HEK293 (cell line): ENCODE results near the gene ZKSCAN4.

ENCODE experiments used
- CTCF ChIA-PET: fragments of 350-600 bp; formaldehyde crosslinking; extraction: SDS; loops from one replicate; lab custom pipeline; 2021; ENCODE audit warnings: antibody characterized with exemption; lab: Yijun Ruan, JAX
- POLR2A ChIA-PET: fragments of 300-600 bp; formaldehyde crosslinking; extraction: SDS; loops from one replicate; lab custom pipeline; 2020; ENCODE audit warnings: antibody characterized with exemption, inconsistent platforms; lab: Yijun Ruan, JAX
- H3K27ac ChIP-seq: fragments of 200-500 bp; sonication (Bioruptor generic); 2 replicates; pipeline ENCODE4 v1.5.1; 2014; ENCODE audit warnings: low read depth, low read length, control low read depth, inconsistent platforms; ENCODE audit errors: extremely low read depth
- H3K36me3 ChIP-seq, 2 experiments: fragments of 200-500 bp in 1 of 2; sonication (Bioruptor generic) in 1 of 2; 1 replicate in 1 of 2; 2 replicates in 1 of 2; pipeline ENCODE4 v1.5.1; 2014 to 2017; ENCODE audit warnings: inconsistent platforms in 2 of 2, low read length in 2 of 2; ENCODE audit not compliant: control insufficient read depth in 2 of 2, insufficient read depth in 1 of 2
- H3K4me1 ChIP-seq: fragments of 200-500 bp; sonication (Bioruptor generic); 2 replicates; pipeline ENCODE4 v1.5.1; 2014; ENCODE audit warnings: mild to moderate bottlenecking, low read length, inconsistent platforms; ENCODE audit not compliant: control insufficient read depth, insufficient read depth
- H3K4me3 ChIP-seq: 2 replicates; pipeline ENCODE4 v1.5.1; 2011; ENCODE audit warnings: low read depth, mild to moderate bottlenecking, control low read depth, low read length, moderate library complexity
- H3K9me3 ChIP-seq: fragments of 200-500 bp; sonication (Bioruptor generic); 2 replicates; pipeline ENCODE4 v1.5.1; 2014; ENCODE audit warnings: low read depth, low read length, inconsistent platforms; ENCODE audit not compliant: control insufficient read depth, insufficient read depth
- ATF2 ChIP-seq: fragments of 450-650 bp; formaldehyde crosslinking; IDR thresholded peaks from 2 replicates; pipeline ENCODE4 v1.5.1; 2016; ENCODE audit warnings: missing biosample characterization, missing genetic modification characterization, low read depth
- FEZF1 ChIP-seq: fragments of 450-650 bp; formaldehyde crosslinking; IDR thresholded peaks from 2 replicates; pipeline ENCODE4 v1.5.1; 2016; ENCODE audit warnings: missing biosample characterization, missing genetic modification characterization
- INSM2 ChIP-seq: fragments of 450-650 bp; formaldehyde crosslinking; IDR thresholded peaks from 2 replicates; pipeline ENCODE4 v1.5.1; 2016; ENCODE audit warnings: missing biosample characterization, missing genetic modification characterization
- KLF7 ChIP-seq: fragments of 450-650 bp; formaldehyde crosslinking; IDR thresholded peaks from 2 replicates; pipeline ENCODE4 v1.5.1; 2016; ENCODE audit warnings: missing biosample characterization, missing genetic modification characterization, borderline replicate concordance
- PBX3 ChIP-seq: sonication (generic); formaldehyde crosslinking; IDR thresholded peaks from 2 replicates; pipeline ENCODE4 v1.8.1; 2022; ENCODE audit warnings: mild to moderate bottlenecking, moderate library complexity, missing genetic modification reagents
- SP7 ChIP-seq: fragments of 450-650 bp; formaldehyde crosslinking; IDR thresholded peaks from 2 replicates; pipeline ENCODE4 v1.5.1; 2016; ENCODE audit warnings: missing biosample characterization, missing genetic modification characterization
- ZBTB10 ChIP-seq: fragments of 450-650 bp; formaldehyde crosslinking; IDR thresholded peaks from 2 replicates; pipeline ENCODE4 v1.5.1; 2016; ENCODE audit warnings: missing biosample characterization, missing genetic modification characterization
- ZBTB17 ChIP-seq: fragments of 450-650 bp; formaldehyde crosslinking; IDR thresholded peaks from 2 replicates; pipeline ENCODE4 v1.5.1; 2016; ENCODE audit warnings: missing biosample characterization, missing genetic modification characterization
- ZBTB20 ChIP-seq: fragments of 450-650 bp; formaldehyde crosslinking; IDR thresholded peaks from 2 replicates; pipeline ENCODE4 v1.5.1; 2016; ENCODE audit warnings: missing biosample characterization, missing genetic modification characterization
- ZBTB21 ChIP-seq: fragments of 450-650 bp; formaldehyde crosslinking; IDR thresholded peaks from 2 replicates; pipeline ENCODE4 v1.5.1; 2017; ENCODE audit warnings: missing biosample characterization, missing genetic modification characterization
- ZEB2 ChIP-seq: fragments of 450-650 bp; formaldehyde crosslinking; IDR thresholded peaks from 2 replicates; pipeline ENCODE4 v1.5.1; 2016; ENCODE audit warnings: missing biosample characterization, missing genetic modification characterization
- ZNF155 ChIP-seq: fragments of 450-650 bp; formaldehyde crosslinking; IDR thresholded peaks from 2 replicates; pipeline ENCODE4 v1.5.1; 2016; ENCODE audit warnings: missing biosample characterization, missing genetic modification characterization
- ZNF175 ChIP-seq: fragments of 450-650 bp; formaldehyde crosslinking; IDR thresholded peaks from 2 replicates; pipeline ENCODE4 v1.5.1; 2016; ENCODE audit warnings: missing biosample characterization, missing genetic modification characterization
- ZNF26 ChIP-seq: fragments of 450-650 bp; formaldehyde crosslinking; IDR thresholded peaks from 2 replicates; pipeline ENCODE4 v1.5.1; 2016; ENCODE audit warnings: missing biosample characterization, missing genetic modification characterization
- ZNF350 ChIP-seq: fragments of 450-650 bp; formaldehyde crosslinking; IDR thresholded peaks from 2 replicates; pipeline ENCODE4 v1.5.0; 2017; ENCODE audit warnings: missing biosample characterization, mild to moderate bottlenecking, missing genetic modification characterization
- ZNF354C ChIP-seq: fragments of 450-650 bp; formaldehyde crosslinking; IDR thresholded peaks from 2 replicates; pipeline ENCODE4 v1.5.1; 2016; ENCODE audit warnings: missing biosample characterization, missing genetic modification characterization, low read depth, borderline replicate concordance
- ZNF426 ChIP-seq: fragments of 450-650 bp; formaldehyde crosslinking; IDR thresholded peaks from 2 replicates; pipeline ENCODE4 v1.5.1; 2017; ENCODE audit warnings: missing biosample characterization, missing genetic modification characterization, mild to moderate bottlenecking, inconsistent platforms, moderate library complexity
- ZNF585B ChIP-seq: fragments of 450-650 bp; formaldehyde crosslinking; IDR thresholded peaks from 2 replicates; pipeline ENCODE4 v1.5.1; 2016; ENCODE audit warnings: missing biosample characterization, missing genetic modification characterization
- ZNF677 ChIP-seq: fragments of 450-650 bp; IDR thresholded peaks from 2 replicates; pipeline ENCODE4 v1.5.0; 2018; ENCODE audit warnings: missing biosample characterization, mild to moderate bottlenecking, missing genetic modification characterization, moderate library complexity
- ZNF701 ChIP-seq: fragments of 450-650 bp; formaldehyde crosslinking; IDR thresholded peaks from 2 replicates; pipeline ENCODE4 v1.5.1; 2016; ENCODE audit warnings: missing biosample characterization, missing genetic modification characterization
- ZNF707 ChIP-seq: fragments of 450-650 bp; formaldehyde crosslinking; IDR thresholded peaks from 2 replicates; pipeline ENCODE4 v1.5.1; 2016; ENCODE audit warnings: missing biosample characterization, missing genetic modification characterization
- ZXDB ChIP-seq: fragments of 450-650 bp; formaldehyde crosslinking; IDR thresholded peaks from 2 replicates; pipeline ENCODE4 v1.5.1; 2016; ENCODE audit warnings: missing biosample characterization, missing genetic modification characterization

The ZKSCAN4 gene

GRCh38 chr6:28252009-28252975, at the start of gene ZKSCAN4 (continued):
- 0 out of 2 replicates have a peak, but pooled peaks have one; percentile 54 for TF ChIP-seq PBX3 (CRISPR knock-in tag)
- TF ChIP-seq ZBTB10 (tag by site-specific recombination): peak; percentile 52; the same call in 1 of the 2 replicates
- peak; percentile 71 for TF ChIP-seq SP7 (tag by site-specific recombination)
- peak; percentile 74 for TF ChIP-seq ZBTB20 (tag by site-specific recombination)
- no peak for TF ChIP-seq ZNF707 (tag by site-specific recombination)
- TF ChIP-seq ZBTB17: peak; percentile 49; the same call in 1 of the 2 replicates
- no peak for TF ChIP-seq ZNF354C (tag by site-specific recombination)
- TF ChIP-seq ZXDB: peak; percentile 69; the same call in 1 of the 2 replicates
- no peak for TF ChIP-seq ZNF426 (tag by site-specific recombination)

- H3K36me3 ChIP-seq: peaks cover 21 to 45% of the 10 kb centered on the region in 2 experiments
- ChIA-PET POLR2A (no interaction called here), CTCF (no interaction called here)
Observed at GRCh38 chr6:28296520-28297060, 44.5 kb upstream of the ZKSCAN4 start.

More at GRCh38 chr6:28296520-28297060, 44.5 kb upstream of the ZKSCAN4 start:
- Histone ChIP-seq H3K4me3 (no peak overlapping the region), H3K4me1 (no peaks in the 10 kb centered on the region), H3K27ac (no peak overlapping the region), H3K9me3 (no peaks in the 10 kb centered on the region)
- TF ChIP-seq INSM2 (no peak), ZNF155 (tag by site-specific recombination) (no peak), ZNF175 (tag by site-specific recombination) (no peak), ZNF350 (tag by site-specific recombination) (no peak), FEZF1 (no peak), ZNF677 (tag by site-specific recombination) (no peak), ZNF26 (no peak), KLF7 (tag by site-specific recombination) (no peak), ZBTB21 (tag by site-specific recombination) (no peak), ZNF701 (tag by site-specific recombination) (no peak), ZNF707 (tag by site-specific recombination) (no peak), ATF2 (tag by site-specific recombination) (no peak), ZEB2 (tag by site-specific recombination) (no peak), ZNF585B (tag by site-specific recombination) (no peak)
